ENCODE measurements around the gene RAB17.

Gene RAB17

DNA sequence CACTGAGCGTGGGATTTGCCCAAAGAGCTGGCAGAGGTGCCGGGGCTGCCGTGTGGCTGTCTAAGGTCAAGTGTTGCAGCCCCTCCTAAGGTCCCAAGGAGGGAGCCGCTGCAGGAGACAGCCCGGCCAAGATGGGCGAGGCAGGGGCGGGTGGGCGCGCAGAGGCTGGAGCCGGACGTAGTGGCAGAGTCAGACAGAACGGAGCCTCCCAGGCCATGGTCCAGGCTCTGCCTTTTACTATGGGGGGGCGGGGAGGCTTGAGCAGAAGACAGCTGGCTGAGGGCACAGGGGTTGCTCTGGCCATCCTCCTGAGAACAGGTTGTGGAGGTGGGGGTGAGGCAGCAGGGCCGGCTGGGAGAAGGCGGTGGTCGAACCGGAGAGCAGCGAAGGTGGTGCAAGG is 51.6 kb downstream of the RAB17 start:
- no peak for DNase-seq (ENCODE audit: low spot score)

DNA sequence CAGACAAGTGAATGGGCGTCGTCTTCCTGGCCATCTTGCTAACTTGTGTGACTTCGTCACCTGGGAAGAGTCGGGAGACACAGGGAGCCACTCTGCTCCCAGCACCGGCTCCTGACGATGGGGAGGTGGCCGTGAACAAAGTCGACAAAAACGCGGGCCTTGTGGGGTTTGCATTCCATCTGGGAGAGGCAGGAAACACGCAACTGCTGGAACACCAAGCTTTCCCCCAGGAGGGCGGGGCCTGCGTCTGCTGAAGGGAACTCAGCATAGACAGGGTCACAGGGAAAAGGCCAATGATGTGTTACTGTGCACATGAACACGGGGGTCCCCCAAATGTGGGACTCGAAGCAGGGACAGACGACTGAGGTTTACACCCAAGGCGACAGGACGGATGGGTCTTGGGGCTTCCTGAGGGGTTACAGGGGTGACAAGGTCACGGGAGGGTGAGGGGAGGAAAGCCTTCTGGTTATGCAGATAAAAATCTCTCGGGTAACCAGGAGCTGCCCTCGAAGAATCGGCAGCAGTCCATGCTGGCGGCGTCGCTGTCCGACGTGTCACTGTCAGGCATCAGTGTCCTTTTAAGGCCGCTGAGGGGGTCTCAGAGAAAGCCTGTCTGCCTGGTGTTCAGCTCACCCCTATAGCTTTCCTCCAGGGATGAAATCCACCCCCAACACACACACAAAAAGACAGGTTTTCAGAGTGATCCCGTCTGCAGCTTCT is 52.4 kb downstream of the RAB17 start:
- DNase-seq (ENCODE audit: low spot score): no peak

DNA sequence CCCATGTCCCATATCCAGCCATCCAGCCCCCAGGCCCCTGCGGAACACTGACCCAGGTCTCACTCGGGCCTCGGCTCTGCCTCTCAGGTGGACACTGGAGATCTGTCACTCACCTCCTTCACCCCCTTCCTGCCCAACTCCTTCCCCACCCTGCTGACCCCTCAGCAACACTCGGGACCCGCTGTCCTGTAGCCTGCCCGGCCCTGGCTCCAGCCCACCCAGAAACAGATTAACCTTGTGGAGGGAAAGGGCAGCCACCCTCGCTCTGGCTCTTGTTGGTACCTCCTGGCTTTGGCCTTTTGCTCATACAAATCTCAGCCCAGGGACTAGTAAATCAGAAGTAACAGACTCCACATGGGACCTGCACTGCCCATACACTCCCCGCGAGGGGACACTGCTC is 53.9 kb downstream of the RAB17 start:
- no peak for DNase-seq (ENCODE audit: low spot score)

DNA sequence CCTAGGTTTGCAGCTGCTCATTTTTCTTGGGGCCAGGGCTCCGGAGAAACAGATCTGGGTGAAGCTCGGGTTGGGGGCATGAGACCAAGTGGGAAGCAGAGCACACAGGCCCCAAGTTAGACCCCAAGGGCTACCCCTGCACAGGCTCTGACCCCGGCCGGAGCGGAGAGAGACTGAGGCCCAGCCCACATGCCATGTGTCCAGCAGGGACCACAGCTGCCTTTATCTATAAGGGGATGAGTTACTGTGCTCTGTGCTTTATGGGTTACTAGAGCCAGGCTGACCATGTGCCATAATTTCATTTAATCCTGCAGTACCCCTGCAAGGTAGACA is 54.5 kb downstream of the RAB17 start:
- no peak for DNase-seq (ENCODE audit: low spot score)

DNA sequence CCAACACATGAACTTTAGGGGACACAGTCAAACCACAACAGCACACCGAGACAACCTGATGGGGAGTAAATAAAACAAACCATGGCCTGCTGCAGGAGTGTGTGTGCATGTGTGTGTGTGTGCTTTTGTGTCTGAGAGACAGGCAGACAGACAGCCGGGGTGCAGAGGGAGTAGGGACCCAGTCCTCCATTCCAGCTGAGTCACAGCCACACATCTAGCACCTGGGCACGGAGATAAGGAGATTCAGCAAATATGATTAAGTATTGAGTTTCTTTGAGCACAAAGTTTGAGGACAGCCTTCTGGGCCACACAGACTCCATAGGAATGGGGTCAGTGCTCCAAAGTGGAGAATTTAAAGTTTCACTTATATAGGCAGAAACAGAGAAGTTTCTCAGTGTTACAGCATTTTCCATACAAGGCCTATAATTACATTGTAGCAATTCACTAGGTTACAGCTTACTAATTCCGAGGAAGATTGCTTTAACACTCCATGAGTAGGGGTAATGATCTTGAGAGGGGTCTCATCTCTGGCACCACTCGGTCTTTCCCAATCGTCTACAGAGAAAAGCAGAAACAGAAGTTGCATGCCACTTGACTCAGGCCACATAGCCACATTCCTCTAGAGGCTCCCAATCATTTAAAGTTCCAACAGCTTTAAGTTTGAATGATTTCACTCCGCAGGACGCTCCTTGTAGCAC is 55.0 kb downstream of the RAB17 start:
- DNase-seq (ENCODE audit: low spot score): no peak

DNA sequence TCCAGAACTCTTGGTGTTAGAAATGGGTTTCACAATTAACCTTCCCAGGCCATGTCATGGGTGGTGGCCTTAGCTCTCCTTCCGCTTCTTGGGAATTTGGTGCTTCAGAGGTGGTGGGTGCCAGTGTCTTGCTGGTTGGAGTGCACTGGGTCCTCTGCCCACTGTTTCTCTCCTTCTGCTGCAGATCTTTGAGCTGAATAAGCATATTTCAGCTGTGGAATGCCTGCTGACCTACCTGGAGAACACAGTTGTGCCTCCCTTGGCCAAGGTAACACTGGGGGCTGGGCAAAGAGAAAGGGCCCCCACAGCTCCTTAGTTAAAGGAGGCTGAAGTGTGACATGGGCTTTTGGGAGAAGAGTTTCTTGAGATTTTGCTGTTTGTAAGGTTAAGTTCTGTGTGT is 56.2 kb downstream of the RAB17 start:
- no peak for DNase-seq (ENCODE audit: low spot score)

DNA sequence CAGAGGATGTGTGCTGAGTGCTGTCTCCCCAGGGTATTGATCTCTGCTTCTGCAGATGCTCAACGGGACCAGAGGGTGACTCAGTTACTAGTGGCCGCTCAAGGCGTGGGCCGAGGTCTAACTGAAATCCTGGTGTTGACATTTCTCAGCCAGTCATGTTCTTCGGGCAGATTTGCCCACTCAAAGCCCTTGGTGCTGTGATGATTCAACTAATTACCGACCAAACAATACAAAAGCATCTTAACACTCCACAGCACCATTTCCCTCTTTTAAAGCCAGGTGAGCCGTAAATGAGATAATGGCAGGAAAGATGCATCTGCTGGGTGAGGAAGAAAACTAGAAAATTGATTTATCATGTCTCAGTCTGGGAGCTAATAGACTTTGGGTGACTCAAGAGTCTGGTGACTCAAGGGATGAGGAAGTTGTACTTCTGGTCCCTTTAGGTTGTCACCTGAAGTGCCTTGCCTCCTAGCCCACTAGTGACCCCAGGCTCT is 56.8 kb downstream of the RAB17 start:
- DNase-seq (ENCODE audit: low spot score): no peak

DNA sequence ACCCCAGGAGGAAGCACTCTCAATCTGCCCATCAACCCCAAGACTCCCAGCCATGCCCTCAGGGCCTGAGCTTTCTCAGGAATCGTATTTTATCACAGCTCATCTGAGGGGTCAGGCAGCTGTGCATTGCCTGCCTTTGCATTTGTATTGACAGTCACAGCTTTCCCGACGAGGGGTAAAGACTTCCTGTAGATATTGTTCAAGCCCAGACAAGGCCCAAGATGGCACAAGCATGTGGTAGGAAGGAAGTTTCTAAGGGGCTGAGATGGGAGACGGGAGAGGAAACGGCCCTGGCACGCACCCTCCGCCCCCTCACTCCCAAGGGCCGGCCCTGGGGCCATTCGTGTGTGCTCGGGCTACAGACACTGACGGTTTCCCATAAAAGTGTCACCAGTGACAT is 58.4 kb downstream of the RAB17 start:
- no peak for DNase-seq (ENCODE audit: low spot score)

DNA sequence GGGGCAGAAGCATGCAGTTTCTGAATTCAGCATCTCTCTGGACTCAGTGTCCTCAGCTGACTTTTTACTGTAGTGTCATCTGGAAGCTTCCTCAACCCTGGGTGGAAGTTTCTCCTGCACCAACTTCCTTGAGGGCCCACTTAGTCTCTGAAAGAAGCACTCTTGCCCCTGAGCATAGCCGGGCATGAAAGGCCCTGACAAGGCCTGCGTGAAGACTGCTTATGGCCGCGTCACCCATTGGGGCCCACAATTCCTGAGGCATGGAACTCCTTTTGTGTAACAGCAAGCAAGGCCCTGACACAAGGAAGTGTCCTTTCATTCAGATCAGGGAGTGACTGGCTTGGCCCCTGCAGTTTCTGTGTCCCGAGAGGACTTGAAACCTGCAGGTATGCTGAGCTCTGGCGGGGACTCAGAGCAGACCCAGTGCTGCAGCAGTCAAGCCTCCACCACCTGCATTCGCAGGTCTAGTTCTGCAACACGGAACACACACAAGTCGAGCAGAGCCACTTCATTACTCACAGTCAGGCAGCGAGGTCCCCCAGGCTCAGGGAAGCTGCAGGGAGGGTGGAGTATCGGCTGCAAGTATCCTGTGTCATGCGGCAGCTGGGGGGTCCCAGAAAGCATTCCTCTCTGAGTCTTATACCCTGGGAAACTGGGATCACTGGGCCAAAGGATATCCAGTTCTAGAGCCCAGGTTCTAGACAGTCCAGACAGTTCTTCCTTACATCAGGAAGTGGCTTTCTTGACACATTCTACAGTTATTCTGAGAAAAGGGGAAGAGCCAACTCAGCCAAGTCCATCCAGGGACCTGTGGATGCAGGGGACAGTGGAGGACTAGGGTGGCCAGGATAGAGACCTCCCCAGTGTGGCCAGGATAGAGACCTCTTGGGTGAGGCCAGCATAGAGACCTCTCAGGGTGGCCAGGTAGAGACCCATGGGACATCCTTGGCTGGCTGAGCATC is 59.8 kb downstream of the RAB17 start:
- no peak for DNase-seq (ENCODE audit: low spot score)

DNA sequence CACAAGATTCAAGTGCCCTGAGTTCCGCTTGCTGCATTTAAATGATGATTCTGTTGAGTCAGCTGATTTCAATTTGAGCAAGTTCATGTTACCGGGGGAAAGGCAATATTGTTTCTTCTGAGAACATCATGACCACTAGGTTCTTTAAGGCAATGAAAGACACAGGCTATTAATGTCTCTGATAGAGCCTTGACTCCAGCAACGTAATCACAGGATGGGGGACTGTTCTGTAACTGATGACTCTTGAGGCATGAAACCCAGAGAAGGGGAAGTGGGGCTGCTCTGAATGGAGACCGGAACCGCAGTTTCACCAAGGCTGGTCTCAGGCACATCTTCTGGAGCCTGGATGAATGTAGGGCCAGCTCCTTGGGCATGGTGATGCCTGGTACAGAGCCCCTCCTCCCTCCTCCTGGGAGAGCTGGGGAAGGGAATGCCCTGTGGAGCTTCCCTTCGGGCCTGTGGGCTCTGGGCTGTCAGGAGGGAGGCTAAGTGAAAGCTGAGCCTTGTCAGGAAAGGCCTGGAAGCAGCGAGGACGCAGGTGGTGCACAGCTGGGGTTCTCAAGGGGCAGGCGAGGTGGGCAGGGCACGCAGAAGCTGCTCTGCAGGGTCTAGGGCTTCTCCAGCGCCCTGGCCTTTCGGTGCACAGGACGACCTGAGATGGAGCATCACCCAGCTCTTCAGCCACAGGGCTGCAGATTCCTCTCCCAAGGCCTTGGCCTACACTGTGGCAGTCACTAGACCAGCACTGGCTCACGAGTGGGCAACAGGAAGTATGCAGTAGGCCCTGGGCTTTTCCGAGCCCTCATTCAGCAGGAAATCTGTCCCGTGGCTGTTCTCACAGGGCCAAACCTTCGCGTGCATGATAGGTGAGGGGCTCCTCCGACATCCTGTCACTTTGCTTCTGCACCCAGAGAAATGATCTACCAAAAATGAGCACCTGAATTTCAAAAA is 60.8 kb downstream of the RAB17 start:
- no peak for DNase-seq (ENCODE audit: low spot score)

DNA sequence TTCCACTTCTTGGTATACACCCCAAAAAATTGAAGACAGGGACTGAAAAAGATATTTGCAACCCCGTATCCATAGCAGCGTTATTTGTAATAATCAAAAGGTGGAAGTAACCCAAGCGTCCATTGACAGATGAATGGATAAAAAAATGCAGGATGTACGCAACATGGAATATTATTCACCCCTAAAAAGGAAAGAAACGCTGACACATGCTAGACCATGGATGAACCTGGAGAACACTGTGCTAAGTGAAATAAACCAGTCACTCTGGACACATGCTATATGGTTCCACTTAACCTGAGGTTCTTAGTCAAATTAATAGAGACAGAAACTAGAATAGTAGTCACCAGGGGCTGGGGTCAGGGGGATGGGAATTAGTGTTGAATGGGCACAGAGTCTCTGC is 62.8 kb downstream of the RAB17 start:
- DNase-seq (ENCODE audit: low spot score): no peak

DNA sequence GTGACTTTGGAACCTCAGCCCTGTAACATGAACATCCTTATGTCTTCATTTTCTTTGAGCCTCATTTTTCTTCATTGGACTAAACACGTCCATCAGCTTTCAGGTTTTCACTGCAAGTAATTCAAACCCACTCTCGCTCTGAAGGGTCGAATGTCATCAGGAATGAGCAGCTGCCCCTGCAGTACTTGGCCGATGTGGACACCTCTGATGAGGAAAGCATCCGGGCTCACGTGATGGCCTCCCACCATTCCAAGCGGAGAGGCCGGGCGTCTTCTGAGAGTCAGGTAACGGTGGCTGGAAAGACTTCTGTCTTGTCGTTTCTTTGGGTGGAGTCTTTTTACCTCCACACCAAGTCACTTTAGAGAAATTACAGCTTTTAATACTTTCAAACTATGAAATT is 63.3 kb downstream of the RAB17 start:
- DNase-seq (ENCODE audit: low spot score): no peak

DNA sequence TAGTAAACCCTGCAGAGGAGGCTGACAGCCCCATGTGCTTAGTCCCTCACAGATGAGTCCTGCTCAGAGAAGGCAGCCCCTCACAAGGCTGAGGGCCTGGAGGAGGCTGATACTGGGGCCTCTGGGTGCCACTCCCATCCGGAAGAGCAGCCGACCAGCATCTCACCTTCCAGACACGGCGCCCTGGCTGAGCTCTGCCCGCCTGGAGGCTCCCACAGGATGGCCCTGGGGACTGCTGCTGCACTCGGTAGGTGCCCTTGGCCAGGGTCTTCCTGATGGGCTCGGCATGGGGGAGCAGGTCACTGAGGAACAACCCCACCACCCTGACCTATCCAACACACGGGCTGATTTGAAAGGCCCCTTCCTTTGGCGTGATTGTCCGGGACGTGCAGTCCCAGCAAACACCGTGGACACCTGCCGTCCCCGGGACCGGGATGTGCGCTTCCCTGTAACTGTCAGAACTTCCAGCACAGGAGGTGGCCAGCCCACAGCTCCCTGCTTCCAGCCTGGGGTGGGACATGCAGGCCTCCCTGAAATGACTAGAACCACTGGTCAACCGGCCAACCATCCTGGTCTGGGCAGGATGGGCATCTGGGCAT is 64.9 kb downstream of the RAB17 start:
- DNase-seq (ENCODE audit: low spot score): no peak

DNA sequence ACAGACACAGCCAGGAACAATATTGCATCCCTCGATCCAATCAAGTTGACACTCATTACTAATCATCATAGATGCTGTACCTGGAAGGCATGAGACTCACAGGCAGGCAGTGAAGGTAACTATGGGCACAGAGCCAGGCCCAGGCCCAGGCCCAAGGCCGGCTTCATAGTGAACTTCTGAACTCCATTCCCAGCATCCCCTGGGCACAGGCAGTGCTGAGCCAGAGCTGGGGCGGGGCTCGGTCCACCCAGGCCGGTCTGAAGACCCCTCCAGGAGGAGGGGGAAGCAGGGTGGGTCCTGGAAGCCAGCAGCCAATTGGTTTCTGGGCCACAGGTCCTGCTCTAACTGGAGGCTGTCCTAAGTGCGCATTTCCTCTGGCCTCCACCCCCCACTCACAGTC is 65.9 kb downstream of the RAB17 start:
- no peak for DNase-seq (ENCODE audit: low spot score)
